HG02943 (cell line): ENCODE measurements around the gene LILRA6.
"Not testable (repeated sequence)": the region's sequence is repeated elsewhere in the genome, so short reads cannot be mapped to it uniquely, and the experiment has no call there.

Source experiments
- ATAC-seq: cut with Tn5 transposase; IDR thresholded peaks from one replicate; pipeline ENCODE4 v1.9.1; 2021; ENCODE audit warnings: mild to moderate bottlenecking, low read depth, moderate library complexity; ENCODE audit not compliant: unreplicated experiment

Gene LILRA6

GRCh38 chr19:54242646-54243045 lies at the start of gene LILRA6:
Gene LILRA6, minus strand, starts transcription at chr19:54242790.
- not testable (repeated sequence) for ATAC-seq

- ATAC-seq = not testable (repeated sequence)
Measured at GRCh38 chr19:54289160-54289559, 46.6 kb upstream of the LILRA6 start.

GRCh38 chr19:54287456-54287855 lies 44.9 kb upstream of the LILRA6 start:
- no peak for ATAC-seq

GRCh38 chr19:54286283-54286682 lies 43.7 kb upstream of the LILRA6 start:
- ATAC-seq = not testable (repeated sequence)

- not testable (repeated sequence) for ATAC-seq
Measured at GRCh38 chr19:54285427-54286056, 43.0 kb upstream of the LILRA6 start.

- ATAC-seq = no peak
Measured at GRCh38 chr19:54282686-54283470, 40.3 kb upstream of the LILRA6 start.

- ATAC-seq = not testable (repeated sequence)
Measured at GRCh38 chr19:54281729-54282075, 39.1 kb upstream of the LILRA6 start.

GRCh38 chr19:54281007-54281728 lies 38.6 kb upstream of the LILRA6 start, which contains the start of gene LILRB2:
Gene LILRB2, minus strand, starts transcription at chr19:54281110. Its CDS starts 614 bp downstream, at chr19:54280496.
- no peak for ATAC-seq

GRCh38 chr19:54280441-54280840 lies 37.9 kb upstream of the LILRA6 start:
- ATAC-seq = not testable (repeated sequence)

- ATAC-seq = not testable (repeated sequence)
Measured at GRCh38 chr19:54280025-54280424, 37.4 kb upstream of the LILRA6 start.

- ATAC-seq = no peak
Measured at GRCh38 chr19:54279406-54279962, 36.9 kb upstream of the LILRA6 start.

GRCh38 chr19:54278571-54279195 lies 36.1 kb upstream of the LILRA6 start:
- ATAC-seq = not testable (repeated sequence)

GRCh38 chr19:54278056-54278455 lies 35.5 kb upstream of the LILRA6 start:
- not testable (repeated sequence) for ATAC-seq

- not testable (repeated sequence) for ATAC-seq
Measured at GRCh38 chr19:54277111-54277615, 34.6 kb upstream of the LILRA6 start.

- no peak for ATAC-seq
Measured at GRCh38 chr19:54275951-54276350, 33.4 kb upstream of the LILRA6 start.

- not testable (repeated sequence) for ATAC-seq
Measured at GRCh38 chr19:54274516-54274915, 31.9 kb upstream of the LILRA6 start.

- no peak for ATAC-seq
Measured at GRCh38 chr19:54273821-54274220, 31.2 kb upstream of the LILRA6 start.

GRCh38 chr19:54272181-54272580 lies 29.6 kb upstream of the LILRA6 start:
- ATAC-seq = not testable (repeated sequence)

- ATAC-seq = not testable (repeated sequence)
Measured at GRCh38 chr19:54271587-54271986, 29.0 kb upstream of the LILRA6 start.

GRCh38 chr19:54271106-54271505 lies 28.5 kb upstream of the LILRA6 start:
- no peak for ATAC-seq
